Liver (tissue), 3 donors: Measurements from ENCODE around the gene MICU1.

ENCODE experiments used
- ATF3 ChIP-seq: IDR thresholded peaks from 2 replicates; pipeline ENCODE4 v1.6.1; 2016; ENCODE audit warnings: antibody characterized with exemption
- CTCF ChIP-seq: fragments of 150-350 bp; IDR thresholded peaks from 2 replicates; pipeline ENCODE4 v1.5.1; 2017; ENCODE audit warnings: improper control_type of control experiment, low read depth, low read length; ENCODE audit not compliant: missing input control
- EGR1 ChIP-seq, 2 donors: IDR thresholded peaks; 2 replicates each; pipeline ENCODE4 v1.6.1; 2016 to 2018; ENCODE audit warnings: antibody characterized with exemption in 2 of 2, low read depth in 2 of 2
- FOXA1 ChIP-seq: IDR thresholded peaks from 2 replicates; pipeline ENCODE4 v1.6.1; 2016; ENCODE audit warnings: antibody characterized with exemption
- GABPA ChIP-seq, 2 donors: IDR thresholded peaks in 1 of 2; conservative IDR thresholded peaks in 1 of 2; 2 replicates each; pipeline ENCODE4 v1.6.1; 2016; ENCODE audit warnings: antibody characterized with exemption in 2 of 2, mild to moderate bottlenecking in 1 of 2, moderate library complexity in 1 of 2
- JUND ChIP-seq, 2 donors: IDR thresholded peaks; 2 replicates each; pipeline ENCODE4 v1.6.1; 2016; ENCODE audit warnings: antibody characterized with exemption in 2 of 2
- MAX ChIP-seq: IDR thresholded peaks from 2 replicates; pipeline ENCODE4 v1.6.1; 2016; ENCODE audit warnings: antibody characterized with exemption
- RAD21 ChIP-seq, 2 donors: IDR thresholded peaks; 2 replicates each; pipeline ENCODE4 v1.6.1; 2016; ENCODE audit warnings: antibody characterized with exemption in 2 of 2, mild to moderate bottlenecking in 2 of 2
- REST ChIP-seq: IDR thresholded peaks from 2 replicates; pipeline ENCODE4 v1.6.1; 2016; ENCODE audit warnings: antibody characterized with exemption, mild to moderate bottlenecking
- RXRA ChIP-seq, 2 donors: IDR thresholded peaks; 2 replicates each; pipeline ENCODE4 v1.6.1; 2017 to 2018; ENCODE audit warnings: antibody characterized with exemption in 2 of 2, mild to moderate bottlenecking in 1 of 2
- SP1 ChIP-seq: IDR thresholded peaks from 2 replicates; pipeline ENCODE4 v1.6.1; 2018; ENCODE audit warnings: antibody characterized with exemption, mild to moderate bottlenecking
- TAF1 ChIP-seq: conservative IDR thresholded peaks from 2 replicates; pipeline ENCODE4 v1.6.1; 2016; ENCODE audit warnings: antibody characterized with exemption, mild to moderate bottlenecking
- YY1 ChIP-seq: IDR thresholded peaks from 2 replicates; pipeline ENCODE4 v1.6.1; 2016; ENCODE audit warnings: antibody characterized with exemption, mild to moderate bottlenecking
- ZBTB33 ChIP-seq: IDR thresholded peaks from 2 replicates; pipeline ENCODE4 v1.6.1; 2016; ENCODE audit warnings: antibody characterized with exemption
- donor health status: healthy.
- donor health status: healthy.

GRCh38 chr10:72470666-72471065 is 155.2 kb downstream of the MICU1 start:
- TF ChIP-seq CTCF (no peak), REST (no peak), GABPA (IDR thresholded peaks at IDR 0.05 in 1 of 2, conservative IDR thresholded peaks at IDR 0.05 in 1 of 2) (no peak), SP1 (no peak), TAF1 (no peak), JUND (IDR thresholded peaks at IDR 0.05) (no peak), MAX (no peak), FOXA1 (no peak), ATF3 (no peak), RAD21 (IDR thresholded peaks at IDR 0.05) (no peak), EGR1 (IDR thresholded peaks at IDR 0.05; ENCODE audit: low read depth in 2 of 2) (no peak), YY1 (no peak), ZBTB33 (no peak), RXRA (IDR thresholded peaks at IDR 0.05) (no peak)
